Body of pancreas (tissue), 4 donors: ENCODE measurements around the gene ZMPSTE24. TPM values are rescaled to one million over a fixed set of nuclear protein-coding genes. Genes with fewer than 3 reads are reported as not detected.

ENCODE experiments used
- ATAC-seq: fragments of 150-250 bp; one replicate; pipeline ENCODE4 v1.9.1; 2016
- DNase-seq, 4 donors: peaks; one replicate each; pipeline ENCODE4 v3.0.0-alpha.2; 2019
- H3K27ac ChIP-seq, 4 donors: fragments of 200-600 bp; sonication (generic); 1 replicate in 3 of 4; 2 replicates in 1 of 4; pipeline versions ENCODE4 v1.5.1 to v1.6.1; 2016 to 2019; ENCODE audit warnings: mild to moderate bottlenecking in 1 of 4, mixed read lengths in 1 of 4, moderate library complexity in 1 of 4
- H3K27me3 ChIP-seq, 2 donors: fragments of 200-600 bp; sonication (generic); one replicate each; pipeline ENCODE4 v1.6.0; 2016; ENCODE audit warnings: mild to moderate bottlenecking in 1 of 2
- H3K36me3 ChIP-seq, 2 donors: fragments of 200-600 bp; sonication (generic); replicated peaks in 1 of 2; 2 replicates each; pipeline ENCODE4 v1.5.1; 2016; ENCODE audit warnings: low read depth in 2 of 2; ENCODE audit not compliant: insufficient read depth in 1 of 2
- H3K4me1 ChIP-seq: fragments of 200-600 bp; sonication (generic); one replicate; pipeline ENCODE4 v1.6.0; 2016
- H3K4me3 ChIP-seq, 2 donors: fragments of 200-600 bp; sonication (generic); 1 replicate in 1 of 2; 2 replicates in 1 of 2; pipeline ENCODE4 v1.5.1; 2016 to 2019
- H3K9me3 ChIP-seq, 3 donors: fragments of 200-600 bp; sonication (generic); 1 replicate in 2 of 3; 2 replicates in 1 of 3; pipeline ENCODE4 v1.5.1; 2016
- CTCF ChIP-seq, 7 experiments: fragments of 450-650 bp in 4 of 7; fragments of 200-600 bp in 3 of 7; sonication (generic) in 3 of 7; IDR thresholded peaks; one replicate each; pipeline ENCODE4 v1.5.1; 2016 to 2019; ENCODE audit warnings: antibody characterized with exemption in 7 of 7
- POLR2A ChIP-seq, 3 donors: fragments of 450-650 bp; IDR thresholded peaks; one replicate each; pipeline ENCODE4 v1.6.1; 2016; ENCODE audit warnings: antibody characterized with exemption in 3 of 3, mild to moderate bottlenecking in 2 of 3
- WGBS, 2 donors: methylation state at CpG; one replicate each; pipeline ENCODE4 v1.1.5; 2017; 5-methylcytosine and 5-hydroxymethylcytosine counted together
- intact Hi-C: fragments of 100-400 bp; cut with DNase I; formaldehyde crosslinking; loops from one replicate; pipeline ENCODE4 v1.15.1; 2023
- total RNA-seq, 2 donors: library from RNA; depleted of rRNA; stranded (reverse); fragments of >200 nt; gene quantifications; one replicate each; pipeline ENCODE4 v1.1.0, GENCODE V29; 2016

ZMPSTE24 gene
- total RNA-seq, 2 donors from 2014 or later: 20.8 to 25.7 TPM

DNA sequence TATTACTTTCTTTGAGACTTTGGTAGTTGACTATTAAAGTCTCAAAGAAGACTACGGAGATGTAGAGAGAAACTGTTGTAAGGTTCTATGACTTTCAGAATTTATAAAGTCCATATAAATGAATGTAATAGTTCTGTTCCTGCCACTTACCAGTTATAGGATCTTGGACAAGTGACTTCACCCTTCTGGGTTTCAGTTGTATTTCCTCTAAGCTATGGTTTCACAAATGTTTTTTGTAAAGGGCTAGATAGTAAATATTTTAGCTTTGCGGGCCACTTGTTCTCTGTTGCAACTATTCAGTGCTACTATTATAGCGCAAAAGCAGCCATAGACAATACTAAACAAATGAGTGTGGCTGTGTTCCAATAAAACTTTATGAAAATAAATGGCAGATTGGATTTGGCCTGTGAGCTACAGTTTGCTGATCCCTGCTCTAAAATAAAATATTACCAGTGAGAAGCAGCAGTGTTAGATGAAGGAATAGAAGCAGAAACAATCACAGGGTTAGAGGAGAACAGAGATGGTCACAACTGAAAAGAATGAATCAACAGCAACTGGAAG is 14.7 kb downstream of the ZMPSTE24 start:
- no peaks in the 10 kb centered on the region for H3K9me3 ChIP-seq
- intact Hi-C loops: no loop called here
- peak overlapping the region in 1 of 4 donors; percentile 41 for H3K27ac ChIP-seq
- WGBS, 2 donors: 96 to 98% methylated on average over 3 of the region's 3 CpGs
- H3K4me3 ChIP-seq: no peak overlapping the region
- peaks cover 18% of the 10 kb centered on the region for H3K4me1 ChIP-seq
- ATAC-seq (no peak), DNase-seq (no peak)
- no peaks in the 10 kb centered on the region for H3K27me3 ChIP-seq
- no peak for TF ChIP-seq CTCF (IDR thresholded peaks at IDR 0.05)
- TF ChIP-seq POLR2A (IDR thresholded peaks at IDR 0.05): no peak
- no peaks in the 10 kb centered on the region for H3K36me3 ChIP-seq

DNA sequence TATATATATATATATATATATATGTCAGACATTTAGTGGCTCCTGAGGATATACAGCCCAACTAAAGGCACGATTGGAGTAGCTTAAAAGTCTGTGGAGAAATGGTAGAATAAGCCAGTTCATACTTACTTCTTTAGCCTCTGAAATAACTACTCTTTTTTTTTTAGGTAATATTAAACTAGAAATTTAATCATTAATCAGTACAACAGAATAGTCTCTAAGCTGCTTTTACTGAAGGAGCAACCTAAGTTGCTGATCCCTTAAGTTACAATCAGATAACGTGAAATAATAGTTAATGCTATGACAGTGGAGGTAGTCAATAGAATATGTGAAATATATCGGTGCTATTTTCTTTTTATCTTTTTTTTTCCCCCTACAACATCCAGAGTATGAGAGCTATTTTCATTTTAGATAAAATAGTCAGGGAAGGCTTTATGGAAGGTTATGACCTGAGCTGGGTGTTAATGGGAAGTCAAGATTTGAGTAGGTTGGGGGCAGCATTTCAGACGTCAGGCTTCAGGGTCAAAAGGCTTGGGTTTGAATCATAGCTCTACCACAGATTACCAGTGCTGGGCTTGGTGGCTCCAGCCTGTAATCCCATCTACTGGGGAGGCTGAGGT is 15.6 kb downstream of the ZMPSTE24 start:
- H3K4me1 ChIP-seq: peaks cover 11% of the 10 kb centered on the region
- peak; percentile 12 for ATAC-seq
- peak overlapping the region in 1 of 4 donors; percentile 52 for H3K27ac ChIP-seq
- no peak for TF ChIP-seq CTCF (IDR thresholded peaks at IDR 0.05)
- no peak for TF ChIP-seq POLR2A (IDR thresholded peaks at IDR 0.05)
- intact Hi-C loops: no loop called here
- DNase-seq: no peak
- no peaks in the 10 kb centered on the region for H3K9me3 ChIP-seq
- H3K36me3 ChIP-seq: no peaks in the 10 kb centered on the region
- H3K27me3 ChIP-seq: no peaks in the 10 kb centered on the region
- H3K4me3 ChIP-seq: no peak overlapping the region
- 33 to 34% methylated on average over 4 of the region's 4 CpGs for WGBS, 2 donors

- WGBS, 2 donors: 89% methylated on average over 2 of the region's 2 CpGs
- DNase-seq: no peak
- TF ChIP-seq POLR2A (IDR thresholded peaks at IDR 0.05) (no peak), CTCF (IDR thresholded peaks at IDR 0.05) (no peak)
- intact Hi-C loops: no loop called here
- ATAC-seq: no peak
- Histone ChIP-seq H3K9me3 (no peaks in the 10 kb centered on the region), H3K27ac (no peak overlapping the region), H3K27me3 (no peaks in the 10 kb centered on the region), H3K36me3 (no peaks in the 10 kb centered on the region), H3K4me1 (peaks cover 10% of the 10 kb centered on the region), H3K4me3 (no peak overlapping the region)
These were observed 16.3 kb downstream of the ZMPSTE24 start for GRCh38 chr1:40274331-40274730.

DNA sequence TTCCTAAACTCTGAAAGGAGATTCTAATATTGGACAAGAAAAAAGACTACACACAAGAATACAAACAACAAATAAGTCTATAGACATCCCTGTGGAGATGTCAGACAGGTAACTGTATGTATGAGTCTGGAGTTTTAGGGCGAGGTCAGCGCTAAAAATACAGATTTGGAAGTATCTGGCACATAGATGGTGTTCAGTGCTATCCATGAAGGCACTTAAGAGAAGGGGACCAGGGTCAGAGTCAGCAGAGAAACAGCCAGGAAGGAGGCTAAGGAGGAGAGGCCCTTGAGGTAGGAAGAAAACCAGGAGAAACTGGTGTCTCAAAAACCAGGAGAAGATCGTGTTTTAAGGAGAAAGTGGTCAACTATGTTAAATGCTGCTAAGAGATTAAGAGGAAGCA is 18.1 kb downstream of the ZMPSTE24 start:
- Histone ChIP-seq H3K27ac (no peak overlapping the region), H3K4me1 (peaks cover 10% of the 10 kb centered on the region), H3K9me3 (no peaks in the 10 kb centered on the region), H3K27me3 (no peaks in the 10 kb centered on the region), H3K4me3 (no peak overlapping the region), H3K36me3 (peaks cover 0 to 4% of the 10 kb centered on the region in 2 donors)
- ATAC-seq (no peak), DNase-seq (no peak)
- intact Hi-C loops: no loop called here
- 88 to 91% methylated on average over 3 of the region's 3 CpGs for WGBS, 2 donors
- TF ChIP-seq POLR2A (IDR thresholded peaks at IDR 0.05): no peak
- no peak for TF ChIP-seq CTCF (IDR thresholded peaks at IDR 0.05)

DNA sequence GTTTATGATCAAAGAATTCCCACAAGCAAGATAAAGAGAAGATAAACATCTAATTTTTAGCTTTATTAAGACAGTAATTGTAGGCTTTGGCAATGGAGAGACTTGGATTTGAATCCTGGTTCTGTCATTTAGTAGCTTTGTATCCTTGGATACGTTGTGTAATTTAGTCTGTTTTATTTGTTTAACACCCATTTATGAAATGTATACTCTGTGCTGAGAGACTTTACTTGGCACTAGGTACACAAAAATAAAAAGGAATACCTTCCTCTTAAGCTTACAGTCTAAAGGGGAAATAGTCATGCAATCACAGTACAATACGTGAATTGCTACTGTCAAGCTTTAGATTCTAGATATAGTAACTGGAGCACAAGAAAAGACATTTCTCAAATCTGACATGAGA is 23.8 kb downstream of the ZMPSTE24 start:
- no peak for ATAC-seq
- Histone ChIP-seq H3K27me3 (no peaks in the 10 kb centered on the region), H3K36me3 (peaks cover 4 to 13% of the 10 kb centered on the region in 2 donors)

More for the DNA sequence above, 23.8 kb downstream of the ZMPSTE24 start:
- no peak for DNase-seq
- H3K27ac ChIP-seq: no peak overlapping the region
- 61 to 63% methylated on average over 2 of the region's 2 CpGs for WGBS, 2 donors
- intact Hi-C loops: no loop called here
- no peaks in the 10 kb centered on the region for H3K4me1 ChIP-seq
- H3K9me3 ChIP-seq: no peaks in the 10 kb centered on the region
- no peak overlapping the region for H3K4me3 ChIP-seq
- no peak for TF ChIP-seq POLR2A (IDR thresholded peaks at IDR 0.05)
- TF ChIP-seq CTCF (IDR thresholded peaks at IDR 0.05): no peak
